DOHH2 (cell line): ENCODE results near the gene APBA2.
"Not testable (repeated sequence)": the region's sequence is repeated elsewhere in the genome, so short reads cannot be mapped to it uniquely, and the experiment has no call there.

Experiments used
- H3F3A ChIP-seq: fragments of 200-600 bp; sonication (generic), shearing (Covaris generic); 2 replicates; pipeline ENCODE4 v1.6.0; 2016; ENCODE audit warnings: antibody characterized with exemption, mild to moderate bottlenecking; ENCODE audit not compliant: control insufficient read depth, insufficient read depth
- H3K27ac ChIP-seq: fragments of 200-600 bp; sonication (generic); 2 replicates; pipeline ENCODE4 v1.5.1; 2014; ENCODE audit warnings: low read depth, mild to moderate bottlenecking, low read length, moderate library complexity
- H3K27me3 ChIP-seq: fragments of 200-600 bp; sonication (generic); 2 replicates; pipeline ENCODE4 v1.6.1; 2014; ENCODE audit warnings: mild to moderate bottlenecking, low read length, mixed read lengths; ENCODE audit not compliant: control insufficient read depth
- H3K36me3 ChIP-seq: fragments of 200-600 bp; sonication (generic); 2 replicates; pipeline ENCODE4 v1.6.1; 2014; ENCODE audit warnings: mild to moderate bottlenecking, low read length, moderate library complexity, mixed read lengths; ENCODE audit not compliant: control insufficient read depth
- H3K4me1 ChIP-seq: fragments of 200-600 bp; sonication (generic); 2 replicates; pipeline ENCODE4 v1.6.1; 2014; ENCODE audit warnings: mild to moderate bottlenecking, low read length, mixed read lengths; ENCODE audit not compliant: control insufficient read depth
- H3K4me2 ChIP-seq: fragments of 200-600 bp; sonication (generic); 2 replicates; pipeline ENCODE4 v1.6.0; 2014; ENCODE audit warnings: mild to moderate bottlenecking, low read length, moderate library complexity
- H3K4me3 ChIP-seq: fragments of 200-600 bp; sonication (generic); 2 replicates; pipeline ENCODE4 v1.5.1; 2014; ENCODE audit warnings: mild to moderate bottlenecking, low read length, mixed read lengths
- H3K79me2 ChIP-seq: fragments of 200-600 bp; sonication (generic); 2 replicates; pipeline ENCODE4 v1.6.1; 2014; ENCODE audit warnings: mild to moderate bottlenecking, low read length, mixed read lengths; ENCODE audit not compliant: control insufficient read depth
- H3K9me2 ChIP-seq: fragments of 200-600 bp; sonication (generic); replicated peaks from 2 replicates; pipeline ENCODE4 v1.6.1; 2014; ENCODE audit warnings: mild to moderate bottlenecking, low read length, mixed read lengths; ENCODE audit not compliant: control insufficient read depth
- H3K9me3 ChIP-seq: fragments of 200-600 bp; sonication (generic); 2 replicates; pipeline ENCODE4 v1.6.1; 2014; ENCODE audit warnings: antibody characterized with exemption, low read length, mixed read lengths; ENCODE audit not compliant: control insufficient read depth, insufficient read depth
- H4K20me1 ChIP-seq: fragments of 200-600 bp; sonication (generic); 2 replicates; pipeline ENCODE4 v1.6.0; 2014; ENCODE audit warnings: low read depth, mild to moderate bottlenecking, antibody characterized with exemption, low read length, moderate library complexity; ENCODE audit not compliant: control insufficient read depth, insufficient read depth
- EZH2phosphoT487 ChIP-seq: fragments of 200-600 bp; sonication (generic); IDR thresholded peaks from 2 replicates; pipeline ENCODE4 v1.6.1; 2017; ENCODE audit warnings: borderline replicate concordance, mild to moderate bottlenecking, antibody characterized with exemption, low read length, moderate library complexity, mixed read lengths
- TF ChIP-seq, protein P1 (sequence below): fragments of 200-600 bp; sonication (generic); IDR thresholded peaks from one replicate; pipeline ENCODE4 v1.5.1; 2014; ENCODE audit warnings: antibody characterized with exemption, mild to moderate bottlenecking, low read depth, low read length; ENCODE audit not compliant: poor library complexity, severe bottlenecking

The APBA2 gene

GRCh38 chr15:28885630-28886430, at the start of gene APBA2:
Gene APBA2, plus strand, starts transcription at chr15:28885974. Its CDS starts 167,911 bp downstream, at chr15:29053885.
- H3K4me2 ChIP-seq, result no peak within 1 kb of the TSS
- no peaks in the 10 kb centered on the region for H3K9me3 ChIP-seq
- no peak within 1 kb of the TSS for H3K4me3 ChIP-seq
- H4K20me1 ChIP-seq, result no peaks in the 10 kb centered on the region
- H3K4me1 ChIP-seq, result no peaks in the 10 kb centered on the region
- TF ChIP-seq, protein P1, sequence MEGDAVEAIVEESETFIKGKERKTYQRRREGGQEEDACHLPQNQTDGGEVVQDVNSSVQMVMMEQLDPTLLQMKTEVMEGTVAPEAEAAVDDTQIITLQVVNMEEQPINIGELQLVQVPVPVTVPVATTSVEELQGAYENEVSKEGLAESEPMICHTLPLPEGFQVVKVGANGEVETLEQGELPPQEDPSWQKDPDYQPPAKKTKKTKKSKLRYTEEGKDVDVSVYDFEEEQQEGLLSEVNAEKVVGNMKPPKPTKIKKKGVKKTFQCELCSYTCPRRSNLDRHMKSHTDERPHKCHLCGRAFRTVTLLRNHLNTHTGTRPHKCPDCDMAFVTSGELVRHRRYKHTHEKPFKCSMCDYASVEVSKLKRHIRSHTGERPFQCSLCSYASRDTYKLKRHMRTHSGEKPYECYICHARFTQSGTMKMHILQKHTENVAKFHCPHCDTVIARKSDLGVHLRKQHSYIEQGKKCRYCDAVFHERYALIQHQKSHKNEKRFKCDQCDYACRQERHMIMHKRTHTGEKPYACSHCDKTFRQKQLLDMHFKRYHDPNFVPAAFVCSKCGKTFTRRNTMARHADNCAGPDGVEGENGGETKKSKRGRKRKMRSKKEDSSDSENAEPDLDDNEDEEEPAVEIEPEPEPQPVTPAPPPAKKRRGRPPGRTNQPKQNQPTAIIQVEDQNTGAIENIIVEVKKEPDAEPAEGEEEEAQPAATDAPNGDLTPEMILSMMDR, result no peak
- TF ChIP-seq EZH2phosphoT487, result no peak
- no peaks in the 10 kb centered on the region for H3K27me3 ChIP-seq
- no peaks in the 10 kb centered on the region for H3K79me2 ChIP-seq
- H3K36me3 ChIP-seq, result no peaks in the 10 kb centered on the region
- H3F3A ChIP-seq, result no peaks in the 10 kb centered on the region
- H3K27ac ChIP-seq, result no peak within 1 kb of the TSS
- no peaks in the 10 kb centered on the region for H3K9me2 ChIP-seq

- H4K20me1 ChIP-seq, H3K27me3 ChIP-seq, H3K27ac ChIP-seq, H3K9me3 ChIP-seq, H3K9me2 ChIP-seq, H3K4me3 ChIP-seq, H3K36me3 ChIP-seq, H3K79me2 ChIP-seq, H3F3A ChIP-seq, H3K4me1 ChIP-seq, H3K4me2 ChIP-seq: not testable (repeated sequence)
Observed at GRCh38 chr15:28840285-28840684, 45.5 kb upstream of the APBA2 start.

DNA sequence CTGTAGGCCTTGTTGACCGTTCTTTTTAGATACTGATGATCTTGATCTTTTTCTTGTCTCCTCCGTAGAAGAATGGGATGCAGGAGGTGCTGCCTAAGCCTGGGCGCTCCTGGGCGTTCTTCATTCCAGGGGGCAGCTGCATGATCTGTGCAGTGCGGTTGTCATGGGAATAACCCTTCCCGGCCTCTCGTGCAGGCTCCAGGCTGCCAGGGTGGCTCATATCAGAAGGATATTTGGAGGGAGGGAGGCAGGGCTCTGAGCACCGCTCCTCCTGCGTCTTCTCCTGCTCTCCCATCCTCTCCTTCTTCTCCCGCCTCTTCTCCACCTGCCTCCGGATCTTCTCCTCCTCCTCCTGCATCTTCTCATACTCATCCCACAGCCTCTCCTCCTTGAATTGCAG, 43.6 kb upstream of the APBA2 start:
- not testable (repeated sequence) for H3K4me1 ChIP-seq, H3K9me3 ChIP-seq, H3F3A ChIP-seq, H3K9me2 ChIP-seq, H4K20me1 ChIP-seq, H3K27ac ChIP-seq, H3K4me2 ChIP-seq, H3K79me2 ChIP-seq, H3K27me3 ChIP-seq, H3K36me3 ChIP-seq, H3K4me3 ChIP-seq

- H3K9me2 ChIP-seq, H3K4me2 ChIP-seq, H3K9me3 ChIP-seq, H3K79me2 ChIP-seq, H3K4me1 ChIP-seq, H3K4me3 ChIP-seq, H3K27me3 ChIP-seq, H3K27ac ChIP-seq, H4K20me1 ChIP-seq, H3K36me3 ChIP-seq, H3F3A ChIP-seq: not testable (repeated sequence)
Observed at GRCh38 chr15:28843520-28843919, 42.3 kb upstream of the APBA2 start.

DNA sequence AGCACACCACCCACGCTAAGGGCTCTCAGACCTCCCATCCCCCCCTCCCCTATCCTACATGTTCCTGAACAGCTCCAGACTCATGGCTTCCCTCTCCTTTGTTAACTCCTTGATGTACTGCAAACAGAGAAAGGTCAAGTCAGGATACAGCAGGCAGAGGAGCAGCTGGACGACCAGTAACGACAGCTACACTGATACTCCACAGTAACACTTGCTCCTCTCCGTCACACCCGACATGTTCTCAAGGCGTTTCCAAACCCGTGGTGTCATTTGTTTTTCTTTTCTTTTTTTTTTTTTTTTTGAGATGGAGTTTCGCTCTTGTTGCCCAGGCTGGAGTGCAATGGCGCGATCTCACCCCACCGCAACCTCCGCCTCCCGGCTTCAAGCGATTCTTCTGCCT, 41.6 kb upstream of the APBA2 start:
- H3K27ac ChIP-seq, H3K9me3 ChIP-seq, H4K20me1 ChIP-seq: not testable (repeated sequence)

DNA sequence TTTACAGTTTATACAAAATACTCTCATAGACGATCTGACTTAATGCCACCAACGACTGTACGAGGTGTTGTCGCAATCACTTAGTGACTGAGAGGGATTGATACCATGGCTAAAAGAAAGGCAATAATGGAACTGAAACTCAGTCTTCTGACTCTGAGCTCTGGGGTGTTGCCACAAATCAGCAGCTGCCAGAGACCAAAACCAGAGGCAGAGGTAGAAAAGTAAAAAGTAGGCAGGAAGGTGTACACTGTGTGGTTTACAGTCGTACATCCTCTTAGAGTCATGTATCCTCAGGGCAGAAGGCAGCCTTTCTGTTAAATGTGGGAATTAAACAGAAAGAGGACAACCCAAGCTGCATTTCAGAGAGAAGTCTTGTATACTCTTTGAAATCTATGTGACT, 38.5 kb upstream of the APBA2 start:
- H3K36me3 ChIP-seq, H3K4me3 ChIP-seq, H3K27me3 ChIP-seq, H3K79me2 ChIP-seq, H3K4me2 ChIP-seq, H3K4me1 ChIP-seq, H3K27ac ChIP-seq, H4K20me1 ChIP-seq, H3F3A ChIP-seq, H3K9me3 ChIP-seq, H3K9me2 ChIP-seq: not testable (repeated sequence)

More for the DNA sequence above, 41.6 kb upstream of the APBA2 start:
- H3K4me1 ChIP-seq, H3K9me2 ChIP-seq, H3K79me2 ChIP-seq, H3K4me2 ChIP-seq, H3K4me3 ChIP-seq, H3K27me3 ChIP-seq, H3K36me3 ChIP-seq, H3F3A ChIP-seq: not testable (repeated sequence)

- H3K4me2 ChIP-seq, H3K36me3 ChIP-seq, H3K27ac ChIP-seq, H3K27me3 ChIP-seq, H3K4me3 ChIP-seq, H3K79me2 ChIP-seq, H3F3A ChIP-seq, H3K4me1 ChIP-seq, H3K9me3 ChIP-seq, H3K9me2 ChIP-seq, H4K20me1 ChIP-seq: not testable (repeated sequence)
Observed at GRCh38 chr15:28847959-28848358, 37.8 kb upstream of the APBA2 start.
